ENCODE measurements around the gene FRY.
A peak's percentile ranks its signal among the peaks of the same experiment; 100 is the strongest.
"Not testable (repeated sequence)": the region's sequence is repeated elsewhere in the genome, so short reads cannot be mapped to it uniquely, and the experiment has no call there.

Gene FRY

GRCh38 chr13:32045982-32046785 lies 14.6 kb downstream of the FRY start:
- DNase-seq (ENCODE audit: low read depth) = peak; percentile 21
- TF ChIP-seq CTCF (IDR thresholded peaks at IDR 0.05; ENCODE audit: insufficient read depth, low read depth, low read length, missing control alignments) = no peak
- H3K4me3 ChIP-seq (ENCODE audit: low read depth, low read length) = no peak overlapping the region

GRCh38 chr13:32047088-32047487 lies 15.5 kb downstream of the FRY start:
- H3K4me3 ChIP-seq (ENCODE audit: low read depth, low read length) = no peak overlapping the region
- no peak for TF ChIP-seq CTCF (IDR thresholded peaks at IDR 0.05; ENCODE audit: insufficient read depth, low read depth, low read length, missing control alignments)
- no peak for DNase-seq (ENCODE audit: low read depth)

- no peak overlapping the region for H3K4me3 ChIP-seq (ENCODE audit: low read depth, low read length)
- no peak for TF ChIP-seq CTCF (IDR thresholded peaks at IDR 0.05; ENCODE audit: insufficient read depth, low read depth, low read length, missing control alignments)
- peak; percentile 20 for DNase-seq (ENCODE audit: low read depth)
Measured at GRCh38 chr13:32047793-32048192, 16.2 kb downstream of the FRY start.

GRCh38 chr13:32048816-32049215 lies 17.2 kb downstream of the FRY start:
- no peak overlapping the region for H3K4me3 ChIP-seq (ENCODE audit: low read depth, low read length)
- DNase-seq (ENCODE audit: low read depth) = no peak
- TF ChIP-seq CTCF (IDR thresholded peaks at IDR 0.05; ENCODE audit: insufficient read depth, low read depth, low read length, missing control alignments) = no peak

- no peak for TF ChIP-seq CTCF (IDR thresholded peaks at IDR 0.05; ENCODE audit: insufficient read depth, low read depth, low read length, missing control alignments)
- no peak for DNase-seq (ENCODE audit: low read depth)
- no peak overlapping the region for H3K4me3 ChIP-seq (ENCODE audit: low read depth, low read length)
Measured at GRCh38 chr13:32051156-32051555, 19.6 kb downstream of the FRY start.

GRCh38 chr13:32056316-32056715 lies 24.7 kb downstream of the FRY start:
- no peak overlapping the region for H3K4me3 ChIP-seq (ENCODE audit: low read depth, low read length)
- no peak for DNase-seq (ENCODE audit: low read depth)
- no peak for TF ChIP-seq CTCF (IDR thresholded peaks at IDR 0.05; ENCODE audit: insufficient read depth, low read depth, low read length, missing control alignments)

- DNase-seq (ENCODE audit: low read depth); H3K4me3 ChIP-seq (ENCODE audit: low read depth, low read length): not testable (repeated sequence)
Measured at GRCh38 chr13:32057325-32057724, 25.8 kb downstream of the FRY start.
